Loucy (cell line): ENCODE results near the gene CACNA1C.

ENCODE experiments used
- H2AFZ ChIP-seq: fragments of 200-600 bp; sonication (generic); 2 replicates; pipeline ENCODE4 v1.6.0; 2016; ENCODE audit warnings: antibody characterized with exemption, mild to moderate bottlenecking, low read length, moderate library complexity
- H3F3A ChIP-seq: fragments of 200-600 bp; 2 replicates; pipeline ENCODE4 v1.6.0; 2016; ENCODE audit warnings: antibody characterized with exemption, low read depth, mild to moderate bottlenecking
- H3K27me3 ChIP-seq: fragments of 200-600 bp; sonication (generic); 2 replicates; pipeline ENCODE4 v1.6.1; 2014; ENCODE audit warnings: low read length, mild to moderate bottlenecking; ENCODE audit not compliant: insufficient read depth, poor library complexity, severe bottlenecking
- H3K36me3 ChIP-seq: fragments of 200-600 bp; sonication (generic); 2 replicates; pipeline ENCODE4 v1.6.1; 2016; ENCODE audit warnings: low read length; ENCODE audit not compliant: insufficient read depth
- H3K4me1 ChIP-seq: fragments of 200-600 bp; sonication (generic); 2 replicates; pipeline ENCODE4 v1.5.1; 2014; ENCODE audit warnings: low read length, mild to moderate bottlenecking; ENCODE audit not compliant: insufficient read depth, poor library complexity, severe bottlenecking
- H3K4me2 ChIP-seq: fragments of 200-600 bp; sonication (generic); 2 replicates; pipeline ENCODE4 v1.6.0; 2014; ENCODE audit warnings: antibody characterized with exemption, low read length, low read depth, mild to moderate bottlenecking; ENCODE audit not compliant: poor library complexity, severe bottlenecking
- H3K4me3 ChIP-seq: fragments of 200-600 bp; sonication (generic); 2 replicates; pipeline ENCODE4 v1.5.1; 2014; ENCODE audit warnings: low read length, mild to moderate bottlenecking, mixed read lengths; ENCODE audit not compliant: poor library complexity, severe bottlenecking
- H3K79me2 ChIP-seq: fragments of 200-600 bp; sonication (generic); 2 replicates; pipeline ENCODE4 v1.6.1; 2014; ENCODE audit warnings: low read length; ENCODE audit not compliant: insufficient read depth
- H3K9ac ChIP-seq: fragments of 200-600 bp; sonication (generic); 2 replicates; pipeline ENCODE4 v1.6.0; 2014; ENCODE audit warnings: mild to moderate bottlenecking, low read depth, low read length, moderate library complexity; ENCODE audit not compliant: poor library complexity, severe bottlenecking
- H3K9me2 ChIP-seq: fragments of 200-600 bp; sonication (generic); replicated peaks from 2 replicates; pipeline ENCODE4 v1.6.1; 2016; ENCODE audit warnings: low read depth, low read length, mixed read lengths
- H3K9me3 ChIP-seq: fragments of 200-600 bp; sonication (generic); 2 replicates; pipeline ENCODE4 v1.6.1; 2014; ENCODE audit warnings: mild to moderate bottlenecking, antibody characterized with exemption, low read length, low read depth; ENCODE audit not compliant: insufficient read depth
- H4K20me1 ChIP-seq: fragments of 200-600 bp; sonication (generic); 2 replicates; pipeline ENCODE4 v1.6.0; 2014; ENCODE audit warnings: antibody characterized with exemption, low read length, mild to moderate bottlenecking; ENCODE audit not compliant: insufficient read depth, poor library complexity, severe bottlenecking
- EZH2phosphoT487 ChIP-seq: fragments of 200-600 bp; IDR thresholded peaks from 2 replicates; pipeline ENCODE4 v1.6.1; 2018; ENCODE audit warnings: antibody characterized with exemption, mild to moderate bottlenecking, moderate library complexity, borderline replicate concordance
- TF ChIP-seq, protein P1 (sequence below): fragments of 200-600 bp; sonication (generic); conservative IDR thresholded peaks from 2 replicates; pipeline ENCODE4 v1.5.1; 2014; ENCODE audit warnings: mild to moderate bottlenecking, antibody characterized with exemption, low read length

Gene CACNA1C

DNA sequence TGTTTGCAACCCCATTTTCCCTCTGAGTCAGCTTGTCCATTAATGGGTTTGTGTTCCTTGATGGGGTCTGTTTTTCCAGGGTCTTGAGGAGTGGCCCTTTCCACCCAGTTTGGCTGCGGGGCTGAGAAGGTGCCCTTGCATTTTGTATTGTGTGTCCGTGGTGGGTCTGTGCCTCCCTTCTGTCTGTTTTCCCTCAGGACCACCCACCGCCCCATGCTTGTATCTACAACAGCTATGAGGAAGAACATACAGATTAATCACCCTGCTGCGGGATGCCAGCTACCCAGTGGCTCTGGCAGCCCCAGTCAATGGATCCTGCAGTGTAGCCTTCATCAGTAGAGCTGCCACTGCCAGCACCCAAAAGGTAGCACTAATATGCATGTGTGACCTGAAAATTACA lies 235.7 kb downstream of the CACNA1C start:
- Histone ChIP-seq H3K9ac (no peak overlapping the region), H3K36me3 (no peaks in the 10 kb centered on the region), H3K4me1 (peaks cover 11% of the 10 kb centered on the region), H2AFZ (no peak overlapping the region), H3K4me2 (no peak overlapping the region), H3F3A (no peaks in the 10 kb centered on the region), H3K9me3 (no peaks in the 10 kb centered on the region), H3K4me3 (no peak overlapping the region), H3K79me2 (no peaks in the 10 kb centered on the region), H4K20me1 (no peaks in the 10 kb centered on the region), H3K27me3 (no peaks in the 10 kb centered on the region), H3K9me2 (no peaks in the 10 kb centered on the region)
- TF ChIP-seq, protein P1, sequence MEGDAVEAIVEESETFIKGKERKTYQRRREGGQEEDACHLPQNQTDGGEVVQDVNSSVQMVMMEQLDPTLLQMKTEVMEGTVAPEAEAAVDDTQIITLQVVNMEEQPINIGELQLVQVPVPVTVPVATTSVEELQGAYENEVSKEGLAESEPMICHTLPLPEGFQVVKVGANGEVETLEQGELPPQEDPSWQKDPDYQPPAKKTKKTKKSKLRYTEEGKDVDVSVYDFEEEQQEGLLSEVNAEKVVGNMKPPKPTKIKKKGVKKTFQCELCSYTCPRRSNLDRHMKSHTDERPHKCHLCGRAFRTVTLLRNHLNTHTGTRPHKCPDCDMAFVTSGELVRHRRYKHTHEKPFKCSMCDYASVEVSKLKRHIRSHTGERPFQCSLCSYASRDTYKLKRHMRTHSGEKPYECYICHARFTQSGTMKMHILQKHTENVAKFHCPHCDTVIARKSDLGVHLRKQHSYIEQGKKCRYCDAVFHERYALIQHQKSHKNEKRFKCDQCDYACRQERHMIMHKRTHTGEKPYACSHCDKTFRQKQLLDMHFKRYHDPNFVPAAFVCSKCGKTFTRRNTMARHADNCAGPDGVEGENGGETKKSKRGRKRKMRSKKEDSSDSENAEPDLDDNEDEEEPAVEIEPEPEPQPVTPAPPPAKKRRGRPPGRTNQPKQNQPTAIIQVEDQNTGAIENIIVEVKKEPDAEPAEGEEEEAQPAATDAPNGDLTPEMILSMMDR, result no peak
- TF ChIP-seq EZH2phosphoT487, result no peak

DNA sequence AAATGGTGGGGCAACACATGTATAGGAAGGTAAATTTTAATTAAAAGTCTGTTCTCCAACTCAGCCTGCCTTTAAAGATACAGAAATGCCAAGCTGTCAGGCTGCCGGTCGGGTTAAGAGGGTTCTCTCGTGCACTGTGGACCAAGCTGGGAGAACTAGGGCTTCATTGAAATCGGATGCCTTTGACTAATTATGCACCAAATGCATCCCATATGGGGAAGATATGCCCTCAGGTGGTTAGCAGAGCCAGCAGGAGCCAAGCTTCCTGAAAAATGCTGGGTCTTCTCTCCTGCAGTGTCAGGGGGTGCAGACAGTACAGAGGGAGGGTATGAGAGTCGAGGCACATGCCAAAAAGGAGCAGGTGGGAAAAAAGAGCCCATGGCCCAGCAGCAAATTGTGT lies 236.1 kb downstream of the CACNA1C start:
- Histone ChIP-seq H3K36me3 (no peaks in the 10 kb centered on the region), H3K9me3 (no peaks in the 10 kb centered on the region), H3K9me2 (no peaks in the 10 kb centered on the region), H3K79me2 (no peaks in the 10 kb centered on the region), H3F3A (no peaks in the 10 kb centered on the region), H3K4me2 (no peak overlapping the region), H4K20me1 (no peaks in the 10 kb centered on the region), H3K9ac (no peak overlapping the region), H2AFZ (no peak overlapping the region), H3K27me3 (no peaks in the 10 kb centered on the region), H3K4me3 (no peak overlapping the region), H3K4me1 (peaks cover 8% of the 10 kb centered on the region)
- no peak for TF ChIP-seq EZH2phosphoT487
- TF ChIP-seq, protein P1, result no peak

DNA sequence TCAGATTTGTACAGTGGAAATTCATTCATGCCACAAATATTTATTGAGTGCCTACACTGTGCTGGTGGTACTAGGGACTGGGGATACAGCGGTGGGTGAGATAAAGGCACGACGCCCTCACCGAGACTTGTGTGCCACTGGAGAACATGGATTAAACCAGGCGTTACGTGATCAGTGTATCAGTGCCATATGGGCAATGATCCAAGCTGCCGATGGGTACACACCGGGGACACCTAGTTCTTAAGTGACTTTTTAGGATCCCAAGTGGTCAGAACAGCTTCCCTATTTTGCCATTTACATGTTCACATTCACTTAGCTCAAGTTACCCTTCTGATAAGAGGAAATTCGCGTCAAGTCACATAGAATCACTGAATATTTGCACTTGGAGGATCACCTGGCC lies 236.7 kb downstream of the CACNA1C start:
- Histone ChIP-seq H3K4me1 (peaks cover 2% of the 10 kb centered on the region), H3K27me3 (no peaks in the 10 kb centered on the region), H3K9ac (no peak overlapping the region), H3K79me2 (no peaks in the 10 kb centered on the region), H3K4me2 (no peak overlapping the region), H3F3A (no peaks in the 10 kb centered on the region), H3K4me3 (no peak overlapping the region), H3K36me3 (no peaks in the 10 kb centered on the region), H4K20me1 (no peaks in the 10 kb centered on the region), H2AFZ (no peak overlapping the region), H3K9me2 (no peaks in the 10 kb centered on the region), H3K9me3 (no peaks in the 10 kb centered on the region)
- TF ChIP-seq, protein P1, result no peak
- TF ChIP-seq EZH2phosphoT487, result no peak
